GM10847 (cell line): ENCODE measurements around the gene EXOC6B.

Source experiments
- POLR2A ChIP-seq: IDR thresholded peaks from 2 replicates; pipeline ENCODE4 v1.6.1; 2011; ENCODE audit not compliant: insufficient read length; ENCODE audit errors: extremely low read depth

EXOC6B gene

DNA sequence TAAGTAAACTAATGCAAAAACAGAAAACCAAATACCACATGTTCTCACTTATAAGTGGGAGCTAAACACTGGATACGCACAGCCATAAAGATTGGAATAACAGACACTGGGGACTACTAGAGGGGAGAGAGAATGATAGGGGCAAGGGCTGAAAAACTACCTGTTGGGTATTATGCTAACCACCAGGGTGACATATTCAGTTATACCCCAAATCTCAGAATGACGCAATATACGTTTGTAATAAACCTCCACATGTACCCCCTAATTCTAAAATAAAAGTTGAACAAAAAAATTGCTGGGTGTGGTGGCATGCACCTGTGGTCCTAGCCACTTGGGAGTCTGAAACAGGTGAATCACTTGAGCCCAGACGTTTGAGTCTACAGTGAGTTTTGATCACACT, 157.2 kb downstream of the EXOC6B start:
- TF ChIP-seq POLR2A: no peak

DNA sequence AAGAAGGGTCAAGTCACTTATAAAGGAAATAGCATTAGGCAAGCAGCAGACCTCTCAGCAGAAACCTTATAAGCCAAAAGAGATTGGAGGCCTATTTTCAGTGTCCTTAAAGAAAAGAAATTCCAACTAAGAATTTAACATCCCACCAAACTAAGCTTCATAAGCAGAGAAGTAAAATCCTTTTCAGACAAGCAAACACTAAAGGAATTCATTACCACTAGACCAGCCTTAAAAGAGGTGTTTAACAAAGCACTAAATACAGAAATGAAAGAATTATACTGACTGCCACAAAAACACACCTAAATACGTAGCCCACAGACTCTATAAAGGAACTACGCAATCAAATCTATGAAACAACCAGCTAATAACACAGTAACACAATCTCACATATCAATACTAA, 160.4 kb downstream of the EXOC6B start:
- no peak for TF ChIP-seq POLR2A

DNA sequence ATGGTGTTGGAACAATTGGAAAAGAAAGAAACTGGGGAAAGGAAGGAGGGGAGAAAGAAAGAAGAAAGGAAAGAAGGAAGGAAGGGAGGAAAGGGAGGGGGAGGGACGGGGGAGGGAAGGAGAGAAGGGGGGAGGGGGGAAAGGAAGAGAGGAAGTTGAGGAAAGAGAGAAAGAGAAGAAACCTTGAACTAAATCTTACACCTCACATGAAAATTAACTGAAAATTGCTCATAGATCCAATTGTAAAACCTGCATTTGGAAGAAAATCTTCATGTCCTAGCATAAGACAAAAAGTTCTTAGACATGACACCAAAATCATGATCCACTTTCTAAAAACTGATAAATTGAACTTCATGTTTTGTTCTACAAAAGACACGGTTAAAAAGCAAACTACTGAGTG, 163.8 kb downstream of the EXOC6B start:
- TF ChIP-seq POLR2A: no peak

DNA sequence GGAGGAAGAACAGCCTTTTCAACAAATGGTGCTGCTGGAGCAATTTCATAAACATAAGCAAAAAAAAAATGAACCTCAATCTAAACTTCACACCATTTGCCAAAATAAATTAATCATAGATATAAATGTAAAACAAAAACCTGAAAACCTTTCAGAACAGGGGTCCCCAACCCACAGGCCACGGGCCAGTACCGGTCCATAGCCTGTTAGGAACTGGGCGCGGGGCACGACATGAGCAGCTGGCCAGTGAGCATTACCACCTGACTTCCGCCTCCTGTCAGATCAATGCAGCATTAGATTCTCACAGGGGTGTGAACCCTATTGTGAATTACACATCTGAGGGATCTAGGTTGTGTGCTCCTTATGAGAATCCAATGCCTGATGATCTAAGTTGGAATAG, 176.0 kb downstream of the EXOC6B start:
- no peak for TF ChIP-seq POLR2A

DNA sequence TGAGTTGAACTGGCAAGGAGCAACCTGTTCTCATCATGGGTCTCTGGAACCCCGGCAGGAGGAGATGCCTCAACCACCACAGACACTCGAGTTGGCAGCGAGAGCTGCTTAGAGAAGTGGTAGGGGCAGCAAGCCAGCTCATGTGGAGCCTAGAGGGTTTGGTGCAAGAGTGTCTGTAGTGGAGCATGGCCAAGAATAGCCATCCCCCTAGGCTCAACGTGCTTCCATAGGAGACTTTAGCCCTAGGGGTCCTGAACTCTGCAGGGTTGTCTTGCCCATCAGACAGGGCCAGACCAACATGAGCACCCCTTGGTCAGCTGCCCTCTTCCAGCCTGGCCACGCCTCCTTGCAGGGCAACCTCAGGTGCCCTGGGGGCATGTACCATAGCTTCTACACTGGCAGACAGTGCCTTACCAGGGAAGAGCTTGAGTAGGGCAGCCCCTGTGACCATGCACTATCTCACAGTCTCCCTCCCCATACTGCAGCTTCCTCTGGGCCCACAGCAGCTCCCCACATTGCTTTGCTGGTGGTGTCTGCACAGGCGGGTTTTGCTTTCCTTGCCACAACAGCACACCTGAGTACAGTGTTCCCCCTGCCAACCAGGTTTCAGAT, 187.1 kb downstream of the EXOC6B start:
- no peak for TF ChIP-seq POLR2A

DNA sequence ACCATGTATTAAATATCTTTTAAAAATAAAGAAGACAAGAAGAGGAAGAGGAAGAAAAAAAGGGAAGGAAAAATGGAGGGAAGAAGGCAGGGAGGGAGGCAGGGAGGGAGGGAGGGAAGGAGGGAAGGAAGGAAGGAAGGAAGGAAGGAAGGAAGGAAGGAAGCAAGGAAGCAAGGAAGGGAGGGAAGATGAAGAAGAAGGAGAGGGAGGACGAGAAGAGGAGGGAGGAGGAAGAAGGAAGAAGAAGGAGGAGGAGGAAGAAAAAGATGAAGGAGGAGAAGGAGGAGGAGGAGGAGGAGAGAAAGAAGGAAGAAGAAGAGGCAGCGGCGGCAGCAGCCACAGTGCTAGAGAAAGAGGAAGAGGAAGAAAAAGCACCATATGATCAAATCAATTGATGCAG, 189.6 kb downstream of the EXOC6B start:
- TF ChIP-seq POLR2A: no peak

DNA sequence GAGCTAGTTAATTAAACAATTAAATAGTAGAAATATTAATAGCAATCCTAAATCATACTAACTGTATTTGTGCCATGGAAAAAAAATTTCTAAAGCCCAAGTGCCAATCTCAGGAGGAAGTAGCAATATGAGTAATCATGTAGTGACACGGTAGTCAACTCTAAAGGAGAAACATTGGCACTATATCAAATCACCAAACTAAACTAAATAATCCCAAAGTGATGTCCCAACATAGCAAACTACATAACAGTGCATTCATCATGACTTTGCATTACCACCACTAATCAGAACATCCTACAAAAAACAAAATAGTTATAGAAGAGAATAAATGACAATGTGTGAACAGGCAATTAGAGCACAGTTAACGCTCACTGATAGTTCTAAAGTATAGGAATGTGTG, 195.1 kb downstream of the EXOC6B start:
- no peak for TF ChIP-seq POLR2A

DNA sequence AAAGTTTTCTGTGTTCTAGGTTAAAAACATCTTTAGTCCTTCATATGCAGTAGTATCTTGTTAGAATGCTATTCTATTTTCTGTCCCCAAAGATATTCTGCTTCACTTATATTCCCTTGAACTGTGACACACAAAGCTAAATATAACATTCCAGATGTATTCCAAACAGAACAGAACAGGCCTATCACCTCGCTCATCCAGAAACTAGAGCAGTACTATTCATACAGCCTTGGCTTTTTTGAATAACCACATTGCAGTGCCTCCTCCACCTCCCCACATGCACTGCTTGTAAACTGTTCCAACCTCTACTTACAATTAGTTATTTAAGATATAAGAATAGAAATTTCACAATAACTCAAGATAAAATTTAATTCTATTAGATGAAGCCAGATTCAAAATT, 196.8 kb downstream of the EXOC6B start:
- no peak for TF ChIP-seq POLR2A

DNA sequence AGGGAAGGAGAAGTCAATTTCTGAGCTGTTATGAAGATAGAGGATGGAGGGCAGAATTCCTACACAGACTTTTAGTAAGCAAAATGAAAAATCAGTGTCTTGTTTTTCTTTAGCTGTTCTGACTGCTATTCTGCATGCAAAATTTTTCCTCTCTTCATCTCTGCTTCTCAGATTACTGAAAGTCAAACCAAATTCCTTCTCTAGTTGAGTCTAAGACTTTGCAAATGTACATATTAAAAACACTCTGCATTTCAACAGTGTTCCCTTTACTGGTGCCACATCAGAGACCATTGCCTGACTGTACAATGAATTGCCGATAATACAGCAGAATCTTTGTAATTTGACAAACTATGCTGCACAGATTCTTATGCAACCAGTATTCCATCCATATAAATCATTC, 198.8 kb downstream of the EXOC6B start:
- TF ChIP-seq POLR2A: no peak

DNA sequence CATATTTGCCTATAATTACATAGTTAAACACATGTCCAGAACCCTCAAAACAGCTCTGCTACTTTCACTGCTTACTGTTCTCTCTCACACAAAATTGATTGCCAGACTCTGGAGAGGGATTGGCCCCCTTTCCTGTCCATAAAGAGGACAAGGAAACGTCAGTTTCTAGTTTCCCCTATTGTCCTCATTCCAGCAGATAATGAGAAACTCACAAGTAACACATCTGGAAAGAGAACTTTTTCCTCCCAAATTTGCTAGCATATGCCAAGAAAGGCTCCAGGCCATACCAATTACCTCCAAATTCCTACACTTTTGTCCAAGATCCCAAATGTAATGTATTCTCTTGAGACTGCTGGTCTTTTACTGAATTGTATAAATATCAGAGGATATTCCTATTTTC, 200.5 kb downstream of the EXOC6B start:
- TF ChIP-seq POLR2A: no peak

DNA sequence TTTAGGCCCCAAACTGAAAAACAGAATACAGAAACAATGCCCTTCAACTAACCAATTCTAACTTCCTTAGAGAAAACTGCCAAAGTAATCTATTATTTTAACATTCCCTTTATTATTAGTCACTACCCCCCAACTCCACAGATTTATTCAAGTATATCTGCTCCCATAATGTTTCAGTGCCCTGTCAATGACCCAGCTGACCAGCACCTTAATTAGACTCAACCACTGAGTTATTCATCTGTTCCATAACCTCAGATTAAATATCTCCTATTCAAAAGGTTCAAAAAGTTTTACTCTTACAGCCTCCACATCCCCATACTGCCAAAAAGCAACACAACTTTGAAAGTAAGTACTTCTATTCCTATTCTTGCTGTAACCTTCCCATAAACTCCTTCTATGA, 202.4 kb downstream of the EXOC6B start:
- no peak for TF ChIP-seq POLR2A

DNA sequence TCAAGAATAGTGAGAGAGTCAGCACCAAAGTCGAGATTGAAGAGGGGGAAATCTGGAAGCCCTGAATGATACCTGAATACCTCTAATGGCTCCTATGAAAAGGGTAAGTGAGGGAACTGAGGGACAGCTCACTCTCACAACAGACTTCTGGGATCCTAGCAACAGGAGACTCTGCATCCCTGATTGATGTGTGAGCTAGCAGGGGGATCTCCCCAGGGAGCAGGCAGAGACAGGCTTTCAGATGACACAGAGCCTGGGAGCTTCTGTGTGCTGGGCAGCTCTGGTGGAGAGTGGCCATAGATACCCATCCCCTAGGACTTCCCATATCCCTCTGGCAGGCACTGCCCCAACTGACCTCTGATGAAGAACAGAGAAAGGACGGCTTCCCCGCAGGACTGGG, 206.2 kb downstream of the EXOC6B start:
- TF ChIP-seq POLR2A: no peak

DNA sequence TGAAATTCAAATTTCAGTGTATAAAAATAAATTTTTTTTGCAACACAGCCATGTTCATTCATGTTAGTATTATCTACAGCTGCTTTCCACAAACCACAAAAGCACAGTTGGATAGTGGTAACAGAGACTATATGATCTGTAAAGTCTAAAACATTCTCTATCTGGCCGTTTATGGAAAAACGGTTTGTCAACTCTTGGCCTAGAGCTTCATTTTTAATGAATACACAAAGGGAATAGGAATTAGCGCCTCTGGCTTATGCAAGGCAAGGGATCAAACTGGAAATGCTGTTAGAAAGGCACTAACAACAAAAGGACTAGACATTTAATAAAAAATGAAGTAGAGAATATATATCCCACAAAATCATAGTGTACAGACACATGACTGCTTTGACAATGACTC, 211.9 kb downstream of the EXOC6B start:
- no peak for TF ChIP-seq POLR2A

DNA sequence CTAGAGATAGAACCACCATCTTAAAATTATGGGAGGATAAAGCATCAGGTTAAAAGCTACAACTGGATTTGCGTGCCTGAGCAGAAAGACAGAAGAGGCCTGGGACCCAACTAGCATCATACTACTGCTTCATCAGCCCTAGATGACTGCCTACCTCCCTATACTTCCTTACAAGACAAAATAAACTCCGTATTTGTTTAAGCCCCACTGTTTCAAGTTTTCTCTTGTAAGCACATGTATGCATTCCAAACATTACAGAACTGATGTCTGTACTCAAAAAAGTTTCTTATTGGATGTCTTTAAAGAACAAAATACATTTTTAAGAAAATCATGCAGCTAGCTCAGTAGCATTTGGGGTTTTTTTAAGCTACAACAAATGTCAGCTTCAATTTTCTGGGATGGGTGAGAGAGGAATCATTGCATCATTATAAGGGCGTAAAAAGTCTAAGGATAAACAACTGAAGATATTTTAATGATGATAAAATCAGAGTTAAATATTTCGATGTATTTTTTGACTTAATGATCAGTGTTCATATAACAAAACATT, 213.1 kb downstream of the EXOC6B start:
- no peak for TF ChIP-seq POLR2A

DNA sequence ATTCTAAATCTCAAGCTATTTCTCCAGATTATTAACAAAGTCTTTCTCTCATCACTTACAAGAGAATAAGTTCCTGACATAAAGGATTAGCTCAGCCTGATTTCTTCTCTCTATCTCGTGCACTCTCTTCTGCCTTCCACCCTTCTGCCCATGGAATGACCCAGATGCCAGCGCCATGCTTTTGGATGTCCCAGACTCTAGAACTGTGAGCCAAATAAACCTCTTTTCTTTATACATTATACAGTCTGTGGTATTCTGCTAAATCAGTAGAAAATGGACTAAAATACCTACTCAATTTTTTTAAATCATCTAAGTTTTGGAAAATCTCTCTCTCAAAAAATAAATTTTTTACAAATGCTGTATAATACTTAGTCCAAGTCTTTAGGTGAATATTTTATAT, 218.6 kb downstream of the EXOC6B start:
- no peak for TF ChIP-seq POLR2A

DNA sequence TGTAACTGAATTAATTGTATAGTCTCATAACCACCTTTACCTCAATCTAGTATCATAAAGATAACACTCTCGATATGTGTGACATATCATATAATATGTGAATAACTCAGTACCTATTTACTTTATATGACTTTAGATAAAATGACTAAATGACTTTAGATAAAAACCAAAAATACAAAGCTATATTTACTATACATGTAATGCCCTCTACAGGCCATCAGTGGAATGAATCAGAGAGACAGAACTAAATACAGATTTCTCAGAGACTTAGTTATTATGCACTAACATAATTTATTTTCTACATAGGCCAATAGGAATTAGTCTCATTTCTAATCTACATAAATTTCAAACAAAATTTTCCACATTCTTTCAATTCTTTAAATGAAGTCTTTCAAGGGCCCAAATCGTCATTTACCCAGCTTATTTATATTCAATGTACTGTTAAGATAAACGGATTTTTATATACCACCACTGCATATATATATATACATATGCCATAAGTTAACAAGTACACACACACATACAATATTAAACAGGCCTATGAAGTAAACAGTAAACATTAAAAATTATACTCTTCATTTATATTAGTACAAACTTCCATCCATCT, 219.9 kb downstream of the EXOC6B start:
- TF ChIP-seq POLR2A: no peak

DNA sequence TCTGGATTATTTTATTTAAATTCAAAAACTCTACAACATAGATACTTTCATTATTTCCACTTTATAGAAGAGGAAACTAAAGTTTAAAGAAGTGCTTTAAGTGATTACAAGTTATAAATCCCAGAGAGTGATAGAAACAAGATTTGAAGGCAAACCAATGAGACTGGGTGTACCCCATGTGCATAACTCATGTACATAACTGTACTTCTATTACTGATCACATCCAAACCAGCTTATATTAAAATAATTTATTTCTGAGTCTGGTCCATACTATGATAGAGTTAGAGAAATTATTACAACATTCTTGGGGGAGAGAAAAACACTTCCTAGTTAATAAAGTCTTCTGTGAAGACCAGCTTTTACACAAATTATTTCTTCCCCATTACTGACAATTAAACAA, 221.4 kb downstream of the EXOC6B start:
- no peak for TF ChIP-seq POLR2A
